CD4-positive, alpha-beta T cell treated with Interleukin-17A for 1 hour (primary cell): ENCODE measurements around the gene RAB36.

Experiments used
- DNase-seq: peaks from one replicate; pipeline ENCODE4 v3.0.0-alpha.2; 2020

The RAB36 gene

GRCh38 chr22:23161029-23161428 lies 15.8 kb downstream of the RAB36 start:
- no peak for DNase-seq

- DNase-seq = no peak
These were observed 16.3 kb downstream of the RAB36 start for GRCh38 chr22:23161574-23161973.

- DNase-seq = no peak
These were observed 18.4 kb downstream of the RAB36 start for GRCh38 chr22:23163665-23164064.

GRCh38 chr22:23164091-23164490 lies 18.8 kb downstream of the RAB36 start:
- DNase-seq = no peak

- no peak for DNase-seq
These were observed 21.0 kb downstream of the RAB36 start for GRCh38 chr22:23166042-23166831.

- DNase-seq = no peak
These were observed 21.8 kb downstream of the RAB36 start for GRCh38 chr22:23166841-23167616.

GRCh38 chr22:23168391-23169042 lies 23.2 kb downstream of the RAB36 start:
- DNase-seq = no peak

- no peak for DNase-seq
These were observed 23.7 kb downstream of the RAB36 start for GRCh38 chr22:23169043-23169406.

GRCh38 chr22:23175817-23176644 lies 30.8 kb downstream of the RAB36 start:
- no peak for DNase-seq

- DNase-seq = no peak
These were observed 31.4 kb downstream of the RAB36 start for GRCh38 chr22:23176645-23177027.

GRCh38 chr22:23177197-23177596 lies 31.9 kb downstream of the RAB36 start:
- no peak for DNase-seq

- DNase-seq = peak; percentile 67
These were observed 33.4 kb downstream of the RAB36 start for GRCh38 chr22:23178512-23179254.

- DNase-seq = peak; percentile 12
These were observed 34.4 kb downstream of the RAB36 start for GRCh38 chr22:23179381-23180299.

GRCh38 chr22:23180301-23180892 lies 35.1 kb downstream of the RAB36 start, which contains the start of gene BCR:
Gene BCR, plus strand, starts transcription at chr22:23180509. Its CDS starts 452 bp downstream, at chr22:23180961.
- peak; percentile 69 for DNase-seq

- peak; percentile 35 for DNase-seq
These were observed 35.8 kb downstream of the RAB36 start for GRCh38 chr22:23180893-23181720.

- no peak for DNase-seq
These were observed 36.5 kb downstream of the RAB36 start for GRCh38 chr22:23181721-23182308.

GRCh38 chr22:23182309-23183060 lies 37.2 kb downstream of the RAB36 start:
- DNase-seq = peak; percentile 66

- no peak for DNase-seq
These were observed 37.9 kb downstream of the RAB36 start for GRCh38 chr22:23183061-23183698.
